NCI-H187 (cell line): ENCODE measurements around the gene LEF1.
A peak's percentile ranks its signal among the peaks of the same experiment; 100 is the strongest.

Experiments used
- DNase-seq, 2 experiments: peaks; one replicate each; lab custom pipeline; 2025; lab: John Stamatoyannopoulos, UW

The LEF1 gene

DNA sequence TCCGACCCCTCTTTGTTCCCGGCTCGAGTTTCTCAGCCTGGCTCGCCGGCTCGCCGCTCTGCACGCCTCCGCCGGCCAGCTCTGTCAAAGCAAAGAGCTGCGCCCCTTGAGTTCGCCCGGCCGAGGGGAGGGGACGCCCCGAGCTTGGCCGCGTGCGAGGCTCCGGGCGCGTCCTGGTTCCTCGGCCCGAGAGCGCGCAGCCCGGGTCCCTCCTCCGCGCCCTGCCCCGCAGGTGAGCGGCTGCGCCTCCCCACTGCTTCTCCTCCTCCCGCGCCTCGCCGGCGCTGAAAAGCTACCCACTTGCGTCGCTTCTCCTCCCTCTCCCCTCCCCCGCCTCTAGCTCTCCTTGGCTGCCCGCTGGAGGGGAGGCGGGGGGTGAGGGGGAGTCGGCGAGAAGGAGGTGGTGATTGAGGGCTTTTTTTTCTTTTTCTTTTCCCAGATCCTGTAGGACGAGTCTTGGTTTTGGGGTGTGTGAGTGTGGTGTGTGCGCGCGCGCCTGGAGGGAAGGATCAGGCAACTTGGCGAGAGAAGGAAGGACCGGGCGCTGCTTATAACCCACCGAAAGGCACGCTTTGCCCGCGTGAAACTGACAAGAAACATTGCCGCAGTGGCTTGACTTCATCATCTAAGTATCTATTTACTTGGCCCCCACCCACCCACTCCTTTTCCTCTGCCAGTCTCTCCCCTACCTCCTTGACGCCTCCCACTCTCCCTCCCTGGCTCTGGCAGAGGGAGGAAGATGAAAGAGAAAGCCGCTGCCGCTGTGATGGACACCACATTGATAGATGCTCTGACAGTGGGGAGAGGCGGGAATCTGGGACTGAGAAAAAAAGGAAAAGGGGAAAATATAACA is at the start of gene LEF1:
Gene LEF1 (minus strand): TSS at position 262 of the 853 bp plus-strand sequence. CDS start 1,165 bp downstream, outside the sequence.
- no peak for DNase-seq

GRCh38 chr4:108216510-108216909 is 47.8 kb upstream of the LEF1 start:
- no peak for DNase-seq

- no peak for DNase-seq
Observed at GRCh38 chr4:108215055-108215454, 46.3 kb upstream of the LEF1 start.

DNA sequence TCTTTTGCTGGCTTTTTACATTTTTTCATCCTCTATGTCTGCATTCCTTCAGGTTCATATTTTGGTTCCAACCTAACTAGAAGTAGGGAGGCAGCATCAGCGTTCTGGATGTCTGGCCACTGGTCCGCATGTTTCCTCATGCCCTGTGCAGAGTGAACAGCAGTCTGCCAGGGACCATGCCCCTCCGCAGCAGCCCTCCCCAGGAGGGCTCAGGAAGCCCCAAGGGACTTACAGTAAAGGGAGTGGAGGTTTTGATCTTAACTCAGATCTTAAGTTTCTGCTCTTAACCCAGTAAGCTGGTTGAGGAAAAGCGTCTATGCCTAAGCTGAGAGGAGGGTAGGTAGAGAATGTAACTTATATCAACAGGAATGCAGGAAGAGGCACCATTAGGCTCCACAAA is 45.0 kb upstream of the LEF1 start:
- no peak for DNase-seq

- DNase-seq = no peak
Observed at GRCh38 chr4:108213308-108213707, 44.6 kb upstream of the LEF1 start.

DNA sequence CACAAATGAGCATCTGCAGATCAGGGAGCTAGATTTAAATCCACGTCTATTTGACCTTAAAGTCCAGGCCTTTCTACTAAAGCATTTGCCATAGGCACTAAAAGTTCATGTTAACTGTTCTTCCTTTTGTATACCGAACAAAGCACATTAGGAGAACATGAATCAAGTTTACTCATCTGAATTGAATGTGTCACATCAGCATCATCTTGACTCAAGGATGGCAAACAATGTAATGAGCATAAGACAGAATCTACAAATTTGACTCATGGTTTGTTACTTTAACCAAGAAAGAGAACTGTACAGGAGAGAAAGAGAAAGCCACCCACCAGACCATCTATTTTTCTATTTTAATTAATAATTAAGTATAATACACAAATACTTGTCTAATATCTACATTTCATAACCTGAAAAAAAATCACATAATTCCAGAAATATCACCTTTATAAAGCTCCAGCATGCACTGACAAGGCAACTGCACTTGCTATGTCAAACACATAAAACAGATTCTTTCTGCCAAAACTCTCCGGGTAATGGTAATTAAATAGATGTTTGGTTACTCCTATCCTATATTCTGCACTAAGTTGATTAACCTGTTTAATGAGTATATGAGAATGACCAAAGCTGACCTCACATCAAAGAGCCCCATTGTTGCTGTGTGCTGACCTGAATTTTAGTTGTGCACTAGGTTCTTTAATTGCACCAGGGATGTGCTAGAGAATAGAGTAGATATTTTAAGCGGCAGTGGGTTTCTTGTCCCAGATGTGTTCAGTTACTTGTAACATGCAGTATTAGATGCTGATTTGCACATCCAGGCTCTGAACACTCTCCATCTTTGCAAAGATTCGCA is 42.5 kb upstream of the LEF1 start:
- no peak for DNase-seq

DNA sequence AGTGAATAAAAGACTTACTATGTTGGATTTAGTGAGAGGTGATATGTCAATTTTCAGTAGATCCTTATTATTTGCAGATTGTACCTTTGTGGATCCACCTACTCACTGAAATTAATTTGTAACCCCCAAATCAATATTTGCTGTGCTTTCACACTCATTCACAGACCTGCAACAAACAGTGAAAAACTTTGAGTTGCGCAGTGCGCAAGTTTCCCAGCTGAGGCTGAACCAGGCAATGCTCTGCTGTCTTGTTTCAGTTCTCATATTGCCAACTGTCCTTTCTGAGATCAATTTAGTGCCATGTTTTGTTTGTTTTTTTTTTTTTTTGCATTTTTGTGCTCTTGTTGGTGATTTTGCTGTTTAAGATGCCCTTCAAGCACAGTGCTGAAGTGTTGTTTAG is 40.8 kb upstream of the LEF1 start:
- DNase-seq = no peak

DNA sequence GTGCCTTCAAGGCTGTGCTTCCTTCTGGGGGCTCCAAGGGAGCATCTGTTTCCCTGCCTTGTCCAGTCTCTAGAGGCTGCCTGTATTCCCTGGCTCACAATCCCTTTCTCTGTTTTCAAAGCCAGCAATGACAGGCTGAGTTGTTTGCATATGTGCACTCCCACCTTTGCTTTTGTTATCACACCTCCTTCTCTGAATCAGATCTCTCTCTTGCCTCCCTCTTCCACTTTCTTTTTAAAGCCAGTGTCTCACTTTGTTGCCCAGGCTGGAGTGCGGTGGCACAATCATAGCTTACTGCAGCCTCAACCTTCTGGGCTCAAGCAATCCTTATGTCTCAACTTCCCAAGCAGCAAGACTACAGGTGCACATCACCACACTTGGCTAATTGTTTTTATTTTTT is 37.1 kb upstream of the LEF1 start:
- DNase-seq = no peak

GRCh38 chr4:108204518-108204917 is 35.8 kb upstream of the LEF1 start:
- DNase-seq = no peak

DNA sequence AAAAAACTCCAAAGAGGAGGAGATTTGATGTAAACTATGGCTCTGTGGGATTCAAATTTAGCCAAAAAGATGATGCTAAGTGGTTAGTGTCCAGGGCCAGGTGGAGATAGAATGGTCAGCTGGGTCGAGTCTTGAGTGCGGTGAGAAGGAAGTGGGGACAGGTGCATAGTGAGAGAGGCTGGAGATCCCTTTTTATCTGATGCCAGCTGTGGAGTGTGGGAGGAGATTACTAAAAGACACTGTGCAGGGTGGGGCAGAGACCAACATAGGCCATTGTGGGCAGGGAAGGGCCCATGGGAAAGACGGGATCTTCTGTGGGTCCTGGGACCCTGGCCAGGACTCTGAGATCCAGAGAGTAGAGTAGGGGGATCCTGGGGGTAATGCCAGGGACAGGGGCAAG is 34.6 kb upstream of the LEF1 start:
- DNase-seq = no peak

DNA sequence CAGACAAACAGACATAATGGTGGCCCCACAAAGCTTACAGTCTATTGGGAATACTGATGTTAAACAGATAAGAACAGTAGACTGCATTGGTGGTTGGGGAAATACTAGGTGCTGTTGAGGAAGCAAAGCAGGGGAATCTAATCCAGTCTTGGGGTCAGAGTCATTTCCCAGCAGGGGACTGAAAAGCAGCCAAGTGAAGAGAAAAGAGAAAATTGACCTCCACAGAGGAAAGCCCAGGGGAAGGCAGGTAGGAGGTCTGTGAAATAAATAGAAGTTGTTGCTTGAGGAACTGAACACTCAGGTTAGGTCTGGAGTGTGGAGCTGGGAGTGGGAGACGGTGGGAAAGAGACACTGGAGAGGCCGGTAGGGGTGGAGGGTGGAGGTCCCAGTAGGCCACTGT is 33.0 kb upstream of the LEF1 start:
- no peak for DNase-seq

DNA sequence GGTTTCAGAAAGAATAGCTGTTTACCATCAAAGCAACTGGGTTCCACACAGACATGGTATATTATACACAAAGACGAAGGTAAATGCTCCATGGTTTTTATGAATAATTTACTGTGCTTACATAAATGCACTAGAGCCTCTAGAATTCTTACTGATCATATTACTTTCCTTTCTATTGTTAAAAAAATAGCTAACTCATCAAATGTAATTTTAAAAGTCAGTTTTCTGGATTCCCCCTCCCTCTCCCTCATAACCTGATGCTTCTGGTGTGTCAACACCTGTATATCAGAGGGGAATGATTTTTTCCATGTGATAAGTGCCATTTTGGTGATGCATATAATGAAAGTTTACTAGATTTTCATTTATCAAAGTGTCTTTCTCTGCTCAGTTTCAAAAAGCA is 31.1 kb upstream of the LEF1 start:
- DNase-seq = no peak

DNA sequence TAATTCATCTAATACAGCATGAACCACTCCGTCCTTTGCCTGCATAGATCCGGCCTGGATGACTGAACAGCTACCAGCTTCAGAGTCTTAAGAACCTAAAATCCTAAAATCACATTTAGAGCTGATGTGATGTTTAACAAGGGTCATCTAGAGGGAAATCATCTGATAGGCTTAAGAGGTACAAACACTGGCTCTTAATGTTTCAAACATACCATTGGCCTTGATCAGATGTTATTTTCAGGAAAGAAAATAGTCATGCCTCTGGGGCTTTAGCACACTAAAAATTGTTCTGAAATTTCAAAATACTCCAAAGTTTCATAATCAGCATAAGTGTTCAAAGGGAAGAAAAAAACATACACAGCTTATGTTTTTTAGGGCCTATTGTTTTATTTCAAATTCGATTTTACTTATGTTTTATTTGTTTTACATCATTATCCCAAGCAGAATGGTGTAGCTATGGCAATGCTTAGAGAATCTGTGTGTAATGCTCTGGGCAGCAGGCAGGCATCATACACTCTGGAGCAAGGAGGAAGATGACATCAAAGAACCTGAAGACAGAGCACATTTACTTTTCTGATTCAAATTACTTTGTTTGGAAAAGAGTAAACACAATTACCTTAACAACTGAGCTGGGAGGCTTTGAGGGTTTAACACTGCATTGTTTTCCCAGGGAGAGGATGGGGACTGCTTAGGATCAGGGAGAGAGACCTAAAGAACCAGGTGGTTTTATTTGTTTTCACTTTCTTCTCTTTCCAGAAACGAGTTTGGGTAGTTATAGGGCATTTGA is 25.3 kb upstream of the LEF1 start:
- no peak for DNase-seq

DNA sequence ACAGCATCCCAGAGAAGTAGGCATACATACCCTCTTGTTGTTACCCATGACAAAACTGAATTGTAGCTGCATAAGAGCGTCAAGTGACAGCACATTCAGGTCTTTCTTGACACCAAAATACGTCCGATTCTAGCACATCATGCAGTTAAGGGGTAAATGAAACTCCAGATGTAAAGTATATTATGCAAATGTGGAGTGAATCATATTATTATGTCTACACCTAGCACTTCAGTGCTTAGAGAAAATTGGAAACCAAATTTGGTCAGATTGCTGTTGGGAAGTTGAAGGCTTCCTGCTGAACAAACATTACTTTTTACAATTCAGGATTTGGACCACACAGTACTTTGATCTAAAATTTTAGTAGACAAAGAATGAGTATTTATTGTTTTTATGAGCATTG is 24.2 kb upstream of the LEF1 start:
- DNase-seq = no peak

GRCh38 chr4:108192056-108192455 is 23.3 kb upstream of the LEF1 start:
- peak; percentile 63 to 84 for DNase-seq

- DNase-seq = no peak
Observed at GRCh38 chr4:108191269-108191914, 22.7 kb upstream of the LEF1 start.

- DNase-seq = no peak
Observed at GRCh38 chr4:108188770-108189169, 20.0 kb upstream of the LEF1 start.

GRCh38 chr4:108185252-108185651 is 16.5 kb upstream of the LEF1 start:
- no peak for DNase-seq

DNA sequence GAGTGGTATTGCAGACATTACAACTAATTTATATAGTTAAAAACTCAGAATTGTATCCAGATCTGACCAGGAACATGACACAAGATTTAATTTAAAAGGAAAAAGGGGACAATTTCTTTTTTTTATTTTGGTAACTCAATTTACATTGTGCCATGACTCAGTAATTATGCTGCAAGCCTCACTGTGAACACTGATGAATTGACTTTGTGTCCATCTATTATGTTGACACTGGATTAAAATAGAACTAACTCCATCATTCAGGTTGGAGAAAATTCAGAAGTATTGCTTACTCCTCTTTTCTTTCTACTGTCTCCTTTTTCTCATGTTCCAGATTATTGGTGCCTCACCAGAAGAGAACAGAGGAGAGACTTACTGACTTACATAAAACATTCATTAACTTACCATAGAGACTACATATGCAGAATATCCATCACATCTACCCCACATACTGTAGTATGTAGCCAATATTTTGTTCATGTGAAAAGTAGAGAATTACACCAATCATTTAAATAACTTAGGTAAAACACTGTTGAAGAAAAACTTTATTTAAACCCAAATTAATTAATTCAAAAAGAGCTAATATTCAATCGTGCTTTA is 15.8 kb upstream of the LEF1 start:
- no peak for DNase-seq

GRCh38 chr4:108181704-108182103 is 13.0 kb upstream of the LEF1 start:
- DNase-seq = no peak

DNA sequence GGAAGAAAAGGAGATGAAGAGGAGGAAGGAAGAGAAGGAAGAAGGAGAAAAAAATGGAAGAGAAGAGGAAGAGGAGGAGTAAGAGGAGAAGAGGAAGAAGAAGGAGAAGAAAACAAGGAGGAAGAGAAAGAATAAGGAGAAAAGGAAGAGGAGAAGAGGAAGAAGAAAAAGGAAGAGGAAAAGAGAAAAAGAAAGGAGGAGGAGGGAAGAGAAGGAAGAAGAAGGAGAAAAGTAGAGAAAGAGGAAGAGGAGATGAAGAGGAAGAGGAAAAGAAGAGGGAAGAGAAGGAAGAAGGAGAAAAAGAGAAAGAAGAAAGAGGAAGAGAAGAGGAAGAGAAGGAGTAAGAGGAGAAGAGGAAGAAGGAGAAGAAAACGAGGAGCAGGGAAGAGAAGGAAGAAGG is 11.8 kb upstream of the LEF1 start:
- no peak for DNase-seq
